GM19099 (cell line): Measurements from ENCODE around the gene CLEC2B.

Experiments used
- POLR2A ChIP-seq: IDR thresholded peaks from 3 replicates; pipeline ENCODE4 v1.6.1; 2011; ENCODE audit warnings: low read depth; ENCODE audit not compliant: insufficient read length; ENCODE audit errors: extremely low read depth

CLEC2B gene

DNA sequence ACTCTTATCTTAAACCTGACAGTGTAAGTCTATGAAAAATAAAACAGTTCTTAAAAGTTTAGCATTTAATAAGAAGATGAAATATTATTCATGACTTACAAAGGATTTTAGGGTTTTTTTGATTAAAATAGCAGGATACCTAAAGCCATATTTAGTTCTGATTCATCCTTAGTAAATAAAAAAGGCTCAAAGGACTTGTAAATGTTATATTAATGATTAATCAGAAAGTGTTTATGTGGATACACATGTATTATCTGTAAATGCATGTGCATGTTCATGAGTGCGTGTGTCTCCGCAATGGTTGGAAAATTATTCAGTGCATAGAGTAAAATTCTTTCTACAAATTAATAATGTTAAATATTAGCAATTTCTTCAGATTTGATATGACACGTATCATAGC lies 37.4 kb downstream of the CLEC2B start:
- TF ChIP-seq POLR2A = no peak

DNA sequence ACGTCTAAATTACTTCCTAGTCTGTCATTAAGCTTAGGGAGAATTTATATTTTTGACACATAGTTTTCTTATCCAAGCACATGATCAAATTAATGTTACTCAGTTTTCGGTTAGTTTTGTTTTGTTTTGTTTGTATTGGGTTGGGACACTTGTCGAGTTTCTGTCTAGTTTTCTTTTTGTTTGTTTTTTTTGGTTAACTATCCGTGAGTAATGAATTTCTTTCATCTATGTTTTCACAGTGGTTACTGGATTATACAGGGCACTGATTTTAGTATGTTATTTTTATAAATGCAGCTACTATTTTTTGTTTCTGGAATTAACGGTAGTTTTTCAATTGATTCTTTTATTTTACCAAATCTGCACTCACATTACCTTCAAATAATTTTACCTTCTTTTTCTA lies 39.2 kb downstream of the CLEC2B start:
- no peak for TF ChIP-seq POLR2A

DNA sequence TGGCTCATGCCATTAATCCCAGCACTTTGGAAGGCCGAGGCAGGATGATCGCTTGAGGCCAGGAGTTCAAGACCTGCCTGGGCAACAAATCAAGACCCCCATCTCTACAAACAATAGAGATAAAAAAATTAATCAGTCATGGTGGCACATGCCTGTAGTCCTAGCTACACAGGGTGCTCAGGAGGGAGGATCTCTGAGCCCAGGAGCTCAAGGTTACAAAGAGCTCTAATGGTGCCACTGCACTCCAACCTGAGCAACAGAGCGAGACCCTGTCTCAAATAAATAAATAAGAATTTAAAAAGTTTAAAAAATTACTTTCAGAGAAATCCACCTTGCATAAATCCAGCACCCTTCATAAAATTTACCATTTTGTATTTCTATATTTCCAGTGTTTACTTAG lies 39.7 kb downstream of the CLEC2B start:
- no peak for TF ChIP-seq POLR2A

DNA sequence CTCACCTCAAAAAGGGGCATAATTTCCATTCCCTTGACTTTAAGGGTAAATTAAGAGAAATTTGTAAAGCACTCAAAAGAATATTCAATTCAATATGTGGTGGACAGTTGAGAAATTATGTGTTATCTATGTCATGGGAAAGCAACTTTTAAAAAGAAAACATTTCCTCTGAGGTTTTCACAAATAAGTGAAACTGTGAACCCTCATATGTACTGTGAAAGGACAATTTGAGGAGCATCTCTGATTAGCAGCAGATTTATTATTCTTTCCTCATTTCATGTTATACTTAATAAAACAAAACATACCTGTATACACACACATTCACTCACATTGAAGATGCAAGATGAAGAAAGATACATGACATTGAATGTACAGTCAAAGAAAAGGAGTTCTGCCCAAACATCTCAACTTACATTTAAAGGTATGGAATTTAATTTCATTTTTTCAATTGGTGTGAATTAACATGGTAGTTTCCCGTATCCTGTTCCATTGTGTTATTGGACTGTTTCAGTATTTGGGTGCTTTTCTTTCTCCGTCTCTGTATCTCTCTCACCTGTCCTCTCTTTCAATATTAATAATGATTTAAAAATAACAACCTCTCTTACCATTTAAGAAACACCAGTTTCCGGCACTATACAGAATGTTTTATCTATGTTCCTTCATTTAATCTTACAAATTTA lies 41.8 kb downstream of the CLEC2B start, which contains the start of gene KLRF1:
Gene KLRF1 (plus strand): TSS at position 273 of the 680 bp plus-strand sequence. CDS start 64 bp downstream, at position 337.
- TF ChIP-seq POLR2A = no peak

DNA sequence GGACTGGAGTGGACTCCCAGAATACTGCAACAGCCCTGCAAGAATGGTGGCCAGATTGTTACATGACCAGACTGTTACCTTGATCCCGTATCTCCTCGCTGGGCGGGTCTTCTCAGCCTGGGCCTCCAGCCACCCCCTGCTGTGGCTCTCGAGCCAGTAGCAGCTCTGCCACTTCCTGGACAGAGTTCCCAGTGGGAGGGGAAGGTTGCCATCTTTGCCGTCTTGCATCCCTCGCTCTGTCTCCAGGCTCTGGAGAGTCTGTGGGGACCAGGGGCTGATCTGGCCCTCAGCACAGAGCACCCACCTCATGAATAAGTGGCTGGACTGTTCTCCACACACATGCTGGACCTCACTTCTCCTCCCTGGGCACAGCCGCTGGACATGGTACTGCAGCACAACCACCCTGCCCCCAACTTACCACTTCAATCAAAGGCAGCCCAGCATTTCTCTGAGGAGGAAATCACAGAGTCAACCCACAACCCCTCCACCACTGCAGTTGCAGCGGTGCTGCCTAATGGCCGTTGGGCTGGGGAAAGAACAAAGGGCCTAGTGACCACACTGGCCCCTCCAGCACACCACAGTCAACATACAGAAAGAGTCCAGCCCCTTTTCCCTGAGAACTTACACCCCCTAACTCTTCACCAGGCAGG lies 48.7 kb downstream of the CLEC2B start:
- TF ChIP-seq POLR2A = no peak

DNA sequence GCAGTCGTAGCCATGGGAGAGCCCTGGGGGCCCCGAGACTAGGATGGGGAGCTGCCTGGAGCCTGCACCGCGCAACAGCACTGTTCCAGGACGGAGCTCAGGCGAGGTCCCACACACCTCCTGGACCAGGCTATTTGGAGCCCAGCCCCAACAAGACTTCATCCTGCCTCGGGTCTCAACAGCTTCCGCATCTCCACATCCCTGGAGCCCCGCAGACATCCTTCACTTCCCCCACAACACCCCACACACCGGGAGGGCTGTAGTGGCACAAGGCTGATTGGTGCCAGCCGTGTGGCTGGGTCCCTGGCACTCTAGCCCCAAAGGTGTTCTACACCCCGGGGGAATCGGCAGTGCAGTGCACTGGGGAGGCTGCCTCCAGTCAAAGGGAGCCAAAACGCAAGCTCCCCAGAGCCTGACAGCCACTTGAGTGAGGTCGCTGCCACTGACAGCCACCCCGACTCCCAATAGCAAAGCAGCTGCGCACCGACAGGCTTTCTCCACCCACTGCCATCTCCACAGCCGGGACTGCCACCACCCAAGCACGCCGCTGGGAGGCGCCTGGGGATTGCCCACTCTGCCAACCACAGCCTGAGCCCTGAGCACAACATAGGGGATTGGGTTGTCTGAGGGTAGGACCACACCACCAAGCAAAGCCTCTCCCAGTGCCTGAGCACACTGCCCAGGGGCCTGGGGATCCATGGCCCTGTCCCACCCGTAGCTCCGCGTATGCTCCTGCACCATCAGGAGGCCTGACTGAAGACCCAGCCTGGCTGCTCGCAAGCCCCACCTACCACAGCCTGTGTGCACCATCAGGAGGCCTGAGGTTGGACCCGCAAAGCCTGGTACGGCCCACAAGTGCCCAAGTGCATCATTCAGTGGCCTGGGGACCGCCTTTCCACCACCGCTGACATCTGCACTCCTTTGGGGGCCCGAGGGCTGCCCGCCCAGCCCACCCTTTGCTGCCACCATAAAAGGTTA lies 55.0 kb downstream of the CLEC2B start:
- TF ChIP-seq POLR2A = no peak

DNA sequence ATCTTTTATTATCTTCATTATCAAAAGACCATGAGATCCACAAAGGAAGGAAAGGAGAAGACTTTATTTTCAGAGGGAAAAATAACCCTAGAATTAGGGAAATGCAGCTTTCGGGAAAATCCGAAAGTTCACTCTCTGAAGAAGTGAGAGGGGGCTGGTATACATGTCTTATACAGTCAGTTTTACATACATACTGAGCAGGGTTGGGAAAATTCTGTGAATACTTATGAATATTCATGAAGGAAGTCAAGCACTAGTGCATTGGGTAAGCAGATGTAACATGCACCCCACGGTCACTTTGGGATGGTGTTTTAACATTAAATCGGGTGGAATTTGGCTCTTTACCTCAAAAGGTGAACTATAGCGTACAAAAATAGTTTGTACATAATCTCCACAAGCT lies 57.5 kb downstream of the CLEC2B start:
- no peak for TF ChIP-seq POLR2A

DNA sequence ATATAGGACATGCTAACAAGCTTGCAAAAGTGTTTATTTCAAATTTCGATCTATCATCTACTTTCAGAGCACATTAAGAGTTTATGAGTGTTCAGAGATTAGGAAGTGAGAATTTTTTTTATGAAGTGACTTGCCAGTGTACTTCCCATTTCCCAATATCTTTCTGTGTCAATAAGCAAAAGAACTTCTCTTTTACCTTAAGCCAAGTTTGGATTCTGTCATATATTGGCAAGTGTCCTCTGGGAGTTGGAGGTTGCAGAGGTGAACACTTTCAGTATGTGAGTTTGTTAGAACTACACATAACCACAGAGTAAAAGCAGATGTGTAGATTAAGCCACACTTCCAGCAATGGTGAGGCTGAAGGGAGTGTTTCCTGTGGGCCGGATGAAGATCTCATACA lies 58.5 kb downstream of the CLEC2B start:
- no peak for TF ChIP-seq POLR2A

DNA sequence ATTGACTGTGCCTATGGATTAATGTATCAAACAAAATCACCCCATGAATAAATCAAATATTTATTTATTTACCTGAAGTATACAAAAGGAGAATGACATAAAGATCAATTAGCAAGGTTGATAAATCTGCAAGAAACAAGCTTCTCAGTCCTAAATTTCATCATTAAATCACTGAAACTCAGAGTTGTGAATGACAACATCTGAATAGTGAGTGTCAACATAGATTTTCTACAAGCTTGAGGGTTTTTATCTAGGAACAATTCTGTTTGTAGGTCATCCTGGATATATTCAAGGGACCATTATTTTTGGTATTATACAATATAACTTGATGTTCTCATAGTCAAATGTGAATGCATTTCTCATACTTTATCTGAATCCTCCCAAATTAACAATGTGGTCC lies 59.3 kb downstream of the CLEC2B start:
- no peak for TF ChIP-seq POLR2A

DNA sequence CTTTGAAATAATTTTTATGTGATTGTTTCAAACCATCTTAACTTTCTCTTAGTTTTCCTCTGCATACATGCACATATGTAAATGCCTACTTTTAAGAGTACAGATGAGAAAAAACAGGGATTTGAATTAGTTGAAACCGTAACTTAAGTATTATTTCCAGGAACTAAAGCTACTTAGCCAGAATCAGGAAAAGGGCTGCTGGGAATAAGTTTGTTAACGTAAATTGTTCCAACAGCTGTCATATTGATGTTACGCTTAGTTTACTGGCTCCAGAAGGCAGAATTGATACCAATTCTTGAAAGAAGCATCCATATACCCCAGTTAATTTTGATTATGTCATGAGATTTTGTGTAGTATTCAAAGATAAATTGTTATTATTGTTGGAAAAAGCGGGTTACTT lies 59.8 kb downstream of the CLEC2B start:
- no peak for TF ChIP-seq POLR2A

DNA sequence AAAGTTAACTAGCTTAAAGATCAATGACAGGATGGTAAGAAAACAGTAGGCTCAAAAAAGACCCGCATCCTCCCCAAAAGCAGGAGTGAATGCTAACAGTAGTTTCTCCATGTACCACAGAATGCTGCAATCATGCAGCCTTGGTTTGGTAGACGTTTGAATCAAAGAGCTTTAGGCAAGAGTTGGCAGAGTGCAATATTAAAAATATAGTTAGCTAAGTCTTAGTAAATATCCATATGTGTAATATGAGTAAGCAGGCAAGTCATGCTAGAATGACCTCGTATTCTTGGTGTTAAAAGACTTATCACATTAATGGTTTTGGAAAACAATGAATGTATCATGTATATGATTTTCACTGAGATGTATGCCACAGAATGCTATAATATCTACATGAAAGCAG lies 60.6 kb downstream of the CLEC2B start:
- no peak for TF ChIP-seq POLR2A

DNA sequence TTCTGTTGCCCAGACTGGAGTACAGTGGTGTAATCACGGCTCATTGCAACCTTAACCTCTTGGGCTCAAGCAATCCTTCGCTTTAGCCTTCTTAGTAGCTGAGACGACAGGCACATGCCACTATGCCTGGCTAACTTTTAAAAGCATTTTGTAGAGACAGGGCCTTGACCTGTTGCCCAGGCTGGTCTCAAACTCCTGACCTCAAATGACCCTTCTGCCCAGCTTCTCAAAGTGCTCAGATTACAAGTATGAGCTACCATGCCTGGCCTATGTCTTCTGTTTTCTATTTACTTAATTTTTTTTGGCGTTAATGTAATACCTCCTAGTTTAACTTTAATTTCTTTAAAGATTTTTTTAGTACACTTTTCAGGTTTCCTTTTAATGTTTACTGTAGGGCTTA lies 62.4 kb downstream of the CLEC2B start:
- no peak for TF ChIP-seq POLR2A

DNA sequence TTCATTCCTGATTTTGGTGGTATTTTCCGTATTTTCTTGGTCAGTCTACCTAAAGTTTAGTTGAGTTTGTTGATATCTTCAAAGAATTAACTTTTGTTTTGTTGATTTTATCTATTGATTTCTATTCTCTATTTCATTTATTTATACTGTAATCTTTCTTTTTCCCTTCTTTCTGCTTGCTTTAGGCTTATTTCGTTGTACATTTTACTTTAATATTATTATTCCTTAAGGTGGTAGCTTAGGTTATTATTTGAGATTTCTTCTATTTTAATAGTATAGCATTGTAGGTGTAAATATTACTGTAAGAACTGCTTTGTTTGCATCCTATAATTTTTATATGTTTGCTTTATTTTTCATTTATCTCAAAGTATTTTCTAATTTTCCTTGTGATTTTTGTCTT lies 63.3 kb downstream of the CLEC2B start:
- no peak for TF ChIP-seq POLR2A
